ENCODE measurements around the gene UQCR10.

The UQCR10 gene

DNA sequence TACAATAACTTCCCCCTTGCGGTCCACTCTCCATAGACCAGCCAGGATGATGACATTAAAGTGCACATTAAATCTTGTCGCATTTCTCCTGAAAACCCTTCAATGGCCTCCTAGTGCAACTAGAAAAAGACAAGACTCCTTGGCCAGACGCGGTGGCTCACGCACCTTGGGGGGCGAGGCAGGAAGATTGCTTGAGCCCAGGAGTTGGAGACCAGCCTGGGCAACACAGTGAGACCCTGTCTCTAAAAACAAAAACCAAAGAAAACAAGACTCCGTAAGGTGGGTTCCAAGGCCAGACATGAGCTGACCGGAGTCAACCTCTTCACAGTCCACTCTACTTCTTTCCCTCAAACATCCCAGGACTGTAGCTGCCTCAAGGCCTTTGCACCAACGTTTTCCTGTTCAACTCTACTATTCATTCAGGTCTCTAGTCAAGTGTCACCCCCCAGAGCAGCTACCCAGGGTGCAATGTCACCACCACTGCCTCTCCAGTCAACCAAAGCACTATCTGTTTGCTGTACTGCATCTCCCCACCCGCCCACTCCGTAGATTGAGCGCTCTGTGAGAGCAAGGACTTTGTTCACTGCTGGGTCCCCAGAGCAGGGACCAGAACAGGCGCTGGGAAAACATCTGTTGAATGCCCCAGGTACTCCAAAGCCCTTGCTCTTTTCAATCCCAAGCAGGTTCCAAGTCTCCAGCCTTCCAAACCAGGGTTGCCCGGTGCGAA is 1.1 kb upstream of the UQCR10 start:
- DNase-seq (ENCODE audit: low spot score): no peak

DNA sequence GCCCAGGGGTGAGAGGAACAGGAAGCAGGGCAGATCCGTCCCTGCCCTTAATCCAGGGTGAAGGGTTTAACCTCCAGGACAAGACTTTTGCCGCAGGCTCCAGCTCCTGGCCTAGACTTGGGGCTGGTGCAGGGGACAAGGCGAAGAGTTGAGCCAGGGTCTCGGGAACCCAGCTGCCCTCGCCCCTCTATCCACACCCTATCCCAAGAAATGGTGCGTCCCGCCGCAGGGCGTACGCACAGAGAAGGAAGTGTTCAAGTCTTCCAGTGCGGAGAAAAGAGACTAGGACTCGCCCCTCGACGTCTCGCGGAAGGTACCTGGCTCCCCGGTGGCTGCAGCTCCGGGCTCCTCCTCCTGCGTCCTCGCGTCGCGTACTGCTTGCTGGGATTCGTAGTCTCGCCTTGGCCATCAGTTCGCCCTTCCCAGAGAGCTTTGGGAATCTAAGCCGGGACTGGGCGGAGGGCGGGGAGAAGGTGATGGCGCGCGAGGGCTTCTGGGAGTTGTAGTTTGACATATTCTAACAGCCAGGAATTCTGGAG is 468 bp upstream of the UQCR10 start, which contains the start of gene ZMAT5:
ZMAT5 (minus strand) TSS at position 376 of the 539 bp plus-strand sequence. CDS start 18,463 bp downstream, outside the sequence.
- peak; percentile 97 for DNase-seq (ENCODE audit: low spot score)

DNA sequence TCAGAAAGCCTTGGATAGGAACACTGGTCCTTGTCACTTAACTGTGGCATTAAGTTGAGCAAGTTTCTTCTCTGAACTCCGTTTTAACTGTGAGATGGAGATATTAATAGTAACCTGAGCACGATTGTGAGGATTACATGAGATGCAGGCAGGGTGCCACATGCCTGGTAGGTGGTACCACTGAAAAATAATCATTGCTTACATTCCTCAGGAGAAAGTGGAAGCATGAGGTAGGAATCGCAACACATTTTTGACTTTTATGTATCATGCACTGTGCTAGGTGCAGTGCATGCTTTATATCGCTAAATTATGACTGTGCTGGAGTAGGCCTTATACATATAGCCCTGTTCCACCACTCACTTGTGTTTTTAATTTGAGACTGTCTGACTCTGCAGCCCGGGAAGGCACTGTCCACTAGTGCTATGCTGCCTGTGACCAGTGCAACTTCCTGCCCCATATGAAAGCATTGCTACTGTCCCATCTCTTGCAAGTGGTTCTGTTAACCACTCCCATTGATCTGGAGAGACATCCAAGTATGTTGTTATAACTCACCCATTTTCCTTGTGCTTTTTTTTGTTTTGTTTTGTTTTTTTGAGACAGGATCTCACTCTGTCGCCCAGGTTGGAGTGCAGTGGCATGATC is 1.0 kb downstream of the UQCR10 start:
- no peak for DNase-seq (ENCODE audit: low spot score)

DNA sequence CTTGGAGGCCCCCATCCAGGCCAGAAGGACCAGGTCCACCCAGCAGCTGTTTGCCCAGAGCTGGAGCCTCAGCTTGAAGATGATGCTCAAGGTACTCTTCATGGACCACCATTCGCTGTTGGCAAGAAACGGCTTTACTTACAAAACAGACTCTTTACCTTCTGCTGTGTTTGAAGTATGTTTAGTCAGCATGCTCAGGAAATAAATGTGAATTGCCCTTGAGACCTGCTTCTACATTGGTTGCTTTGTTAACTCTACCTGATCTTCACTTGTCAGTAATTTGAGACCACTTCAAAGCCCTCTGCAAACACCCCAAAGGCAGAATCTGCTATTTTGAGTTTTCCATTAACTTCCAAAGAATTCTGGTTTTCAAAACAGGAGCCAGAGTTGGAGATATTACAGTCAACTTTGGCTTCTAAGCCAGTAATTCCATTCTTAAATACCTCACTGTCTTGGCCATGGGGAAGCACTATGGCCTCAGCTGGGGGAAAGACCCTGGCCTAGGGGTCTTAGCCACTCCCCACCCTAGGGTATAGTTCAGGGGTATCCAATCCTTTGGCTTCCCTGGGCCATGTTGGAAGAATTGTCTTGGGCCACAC is 2.7 kb downstream of the UQCR10 start:
- no peak for DNase-seq (ENCODE audit: low spot score)

DNA sequence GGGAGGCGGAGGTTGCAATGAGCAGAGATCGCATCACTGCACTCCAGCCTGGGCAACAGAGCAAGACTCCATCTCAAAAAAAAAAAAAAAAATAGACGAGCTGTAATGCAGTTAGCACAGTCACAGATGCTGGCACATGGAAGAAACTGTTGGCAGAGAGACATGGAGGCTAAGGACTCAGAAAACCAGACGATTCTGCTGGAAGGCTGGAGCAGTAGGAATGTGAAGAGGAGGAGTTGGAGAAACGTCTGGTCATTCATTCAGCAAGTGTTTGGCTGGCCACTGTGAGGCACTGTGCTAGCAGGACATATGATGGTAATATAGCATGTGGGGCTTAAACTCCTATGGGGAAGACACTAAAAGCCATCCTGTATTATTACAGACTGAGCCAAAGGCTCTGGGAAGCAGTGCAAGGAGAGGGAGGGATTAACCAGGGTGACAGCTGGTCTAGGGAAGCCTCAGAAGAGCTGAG is 5.0 kb downstream of the UQCR10 start:
- no peak for DNase-seq (ENCODE audit: low spot score)

DNA sequence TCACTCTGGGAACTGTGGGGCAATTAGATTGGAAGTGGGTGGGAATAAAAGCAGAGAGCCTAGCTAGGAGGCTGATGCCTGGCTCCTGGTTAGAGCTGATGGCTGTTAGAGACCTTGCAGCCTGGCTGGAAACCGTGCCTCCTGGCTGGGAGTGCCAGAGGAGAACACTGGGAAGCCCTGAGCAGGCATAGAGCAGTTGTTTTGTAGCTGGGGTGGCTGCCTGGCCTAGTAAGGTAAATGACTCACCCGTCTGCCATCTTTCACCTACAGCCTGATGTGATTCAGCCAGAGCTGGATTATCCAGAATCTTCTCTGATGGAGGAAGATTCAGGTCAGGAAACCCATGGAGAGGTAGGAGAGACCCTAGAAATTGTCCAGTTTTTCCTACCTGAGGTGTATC is 6.1 kb downstream of the UQCR10 start:
- no peak for DNase-seq (ENCODE audit: low spot score)

DNA sequence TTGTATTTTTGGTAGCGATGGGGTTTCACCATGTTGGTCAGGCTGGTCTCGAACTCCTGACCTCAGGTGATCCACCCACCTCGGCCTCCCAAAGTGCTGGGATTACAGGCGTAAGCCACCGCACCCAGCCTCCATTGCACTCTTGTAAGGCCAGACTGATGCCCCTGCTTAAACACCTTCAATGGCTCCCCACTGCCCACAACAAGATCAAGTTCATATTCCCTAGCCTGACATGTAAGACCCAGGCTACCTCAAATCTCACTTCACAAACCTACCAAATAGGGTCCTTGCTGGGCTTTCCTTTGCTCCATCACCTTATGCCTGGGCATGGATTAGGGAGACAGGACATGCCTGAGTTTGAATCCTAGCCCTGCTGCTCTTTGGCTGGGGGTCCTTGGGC is 13.1 kb downstream of the UQCR10 start:
- DNase-seq (ENCODE audit: low spot score): no peak

DNA sequence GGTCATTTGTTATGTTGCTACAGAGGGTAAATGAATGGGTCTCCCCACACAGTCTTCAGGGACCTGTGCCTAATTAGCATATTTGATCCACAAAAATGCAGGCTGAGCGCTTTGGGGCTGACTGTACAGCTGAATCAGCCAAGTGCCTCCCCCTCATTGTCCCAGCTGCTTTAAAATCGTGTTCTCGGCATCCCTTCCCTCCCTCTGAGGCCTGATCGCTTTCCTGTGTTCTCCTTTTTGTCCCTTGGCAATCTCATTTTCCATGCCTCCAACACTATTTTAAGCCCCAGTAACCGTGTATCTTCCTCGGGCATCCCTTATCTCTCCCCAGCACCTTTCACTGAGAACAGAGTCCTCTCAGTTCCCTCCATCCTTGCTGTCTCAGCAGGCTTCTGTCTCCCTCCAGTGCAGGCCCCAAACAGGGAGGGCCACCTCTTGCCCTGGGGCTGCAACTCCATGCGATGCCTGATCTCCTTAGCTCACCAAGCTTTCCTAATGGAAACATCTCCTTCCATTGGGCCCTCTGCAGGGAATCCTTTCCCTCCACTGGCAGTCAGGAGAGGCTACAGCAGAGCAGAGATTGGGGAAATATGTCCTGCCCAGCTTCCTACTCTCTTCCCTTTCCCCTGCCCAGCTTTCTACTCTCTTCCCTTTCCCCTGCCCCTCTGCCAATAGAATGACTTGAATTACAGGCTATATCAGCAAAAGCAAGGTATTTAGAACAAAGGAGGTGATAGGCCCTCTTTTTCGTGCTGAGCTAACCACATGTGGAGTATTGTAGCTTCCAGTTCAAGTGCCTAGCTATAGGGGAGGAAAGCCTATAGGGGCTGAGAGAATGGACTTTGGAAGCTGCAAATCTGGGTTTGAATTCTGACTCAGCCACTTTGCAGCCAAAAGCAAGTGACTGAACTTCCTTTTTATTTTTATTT is 13.8 kb downstream of the UQCR10 start:
- DNase-seq (ENCODE audit: low spot score): no peak

DNA sequence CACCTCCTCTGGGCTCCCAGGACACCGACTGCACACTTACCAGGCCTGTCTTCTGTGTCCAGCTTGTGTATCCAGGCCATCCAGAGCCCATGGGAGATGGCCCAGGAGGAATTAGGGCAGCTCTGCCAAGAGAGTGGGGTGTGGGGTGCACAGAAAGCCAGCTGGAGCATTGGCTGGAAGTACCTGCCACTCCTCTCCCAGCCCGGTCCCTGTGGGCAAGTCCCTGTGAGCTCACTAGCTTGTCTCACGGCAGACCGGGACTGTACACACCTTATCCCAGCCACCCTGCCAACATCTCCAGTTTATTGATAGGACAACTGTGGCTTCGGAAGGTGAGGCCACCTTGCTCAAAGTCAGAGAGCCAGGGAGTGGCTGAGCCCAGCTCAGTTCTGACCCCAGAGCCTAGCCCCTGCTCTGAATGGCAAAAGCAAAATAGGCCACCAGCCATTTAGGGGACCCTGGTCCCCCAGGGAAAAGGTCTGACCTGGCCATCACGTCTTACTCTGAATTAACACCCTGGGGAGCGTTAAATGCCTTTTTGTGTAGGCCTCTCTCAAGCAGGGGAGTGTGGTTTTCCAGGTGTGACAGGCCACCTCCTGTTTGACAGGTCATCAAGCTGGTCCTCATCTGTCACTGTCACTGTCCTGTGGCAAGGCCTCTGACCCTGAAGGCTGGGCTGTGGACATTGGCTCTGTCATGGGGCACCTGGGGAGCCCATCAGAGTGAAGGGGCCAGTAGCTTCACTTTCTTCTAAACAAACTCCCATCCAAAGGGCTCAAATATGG is 15.1 kb downstream of the UQCR10 start:
- DNase-seq (ENCODE audit: low spot score): no peak

DNA sequence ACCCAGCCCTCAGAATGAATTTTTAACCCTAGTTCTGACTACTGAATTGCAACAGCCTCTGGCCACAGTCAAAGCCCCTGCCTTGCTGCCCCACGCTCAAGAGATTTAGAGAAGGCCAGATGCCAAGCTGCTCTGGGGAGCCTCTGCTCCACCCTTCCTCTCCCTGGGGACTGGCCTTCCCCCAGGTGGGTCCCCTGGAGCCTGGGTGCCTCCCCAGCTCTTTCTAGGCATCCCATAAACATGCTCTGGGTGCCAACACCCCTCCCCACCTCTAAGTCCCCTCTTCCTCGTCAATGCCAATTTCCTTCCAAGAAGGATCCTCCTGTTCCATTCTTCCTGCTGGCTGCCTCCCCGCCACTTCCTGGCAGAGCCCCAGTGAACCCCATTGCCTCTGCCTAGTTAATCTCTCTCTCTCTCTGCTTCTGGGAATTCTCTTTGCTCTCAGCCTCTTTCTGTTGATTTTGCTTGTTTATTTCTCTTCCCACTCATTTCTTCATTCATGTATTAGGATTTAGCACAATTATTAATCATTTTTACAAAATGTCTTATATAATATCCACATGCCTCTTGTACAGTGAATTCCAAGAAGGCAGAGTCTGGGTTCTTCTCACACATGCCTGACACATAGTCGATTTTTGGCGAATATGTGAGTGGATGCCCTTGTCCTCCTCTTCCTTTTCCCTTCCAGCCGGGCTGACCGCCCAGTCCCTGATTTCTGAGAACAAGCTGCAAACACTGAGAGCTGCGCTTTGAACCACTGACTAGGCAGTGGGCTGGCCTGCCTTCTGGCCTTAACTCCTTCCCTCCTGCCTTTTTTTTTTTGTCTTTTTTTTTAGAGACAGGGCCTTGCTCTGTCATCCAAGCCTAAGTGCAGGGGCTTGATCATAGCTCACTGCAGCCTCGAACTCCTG is 17.5 kb downstream of the UQCR10 start:
- no peak for DNase-seq (ENCODE audit: low spot score)

DNA sequence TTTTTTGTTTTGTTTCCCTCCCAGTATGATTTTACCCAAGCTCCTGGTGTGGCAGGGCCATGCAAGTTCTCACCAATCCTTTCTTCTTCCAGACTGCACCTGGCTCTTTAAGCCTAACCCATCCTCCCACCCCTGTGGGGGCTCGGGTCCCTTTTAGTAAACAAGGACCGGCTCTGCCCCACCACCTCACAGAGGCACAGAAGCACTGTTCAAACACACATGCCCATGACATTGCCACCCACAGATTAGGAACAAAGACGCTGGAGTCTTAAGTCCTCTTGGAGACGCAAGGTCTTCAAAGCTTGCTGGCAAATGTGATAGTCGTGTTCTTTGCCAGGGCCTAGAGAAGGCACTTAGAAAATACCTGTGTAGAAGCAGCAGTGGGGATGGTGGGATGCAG is 18.9 kb downstream of the UQCR10 start:
- DNase-seq (ENCODE audit: low spot score): no peak

DNA sequence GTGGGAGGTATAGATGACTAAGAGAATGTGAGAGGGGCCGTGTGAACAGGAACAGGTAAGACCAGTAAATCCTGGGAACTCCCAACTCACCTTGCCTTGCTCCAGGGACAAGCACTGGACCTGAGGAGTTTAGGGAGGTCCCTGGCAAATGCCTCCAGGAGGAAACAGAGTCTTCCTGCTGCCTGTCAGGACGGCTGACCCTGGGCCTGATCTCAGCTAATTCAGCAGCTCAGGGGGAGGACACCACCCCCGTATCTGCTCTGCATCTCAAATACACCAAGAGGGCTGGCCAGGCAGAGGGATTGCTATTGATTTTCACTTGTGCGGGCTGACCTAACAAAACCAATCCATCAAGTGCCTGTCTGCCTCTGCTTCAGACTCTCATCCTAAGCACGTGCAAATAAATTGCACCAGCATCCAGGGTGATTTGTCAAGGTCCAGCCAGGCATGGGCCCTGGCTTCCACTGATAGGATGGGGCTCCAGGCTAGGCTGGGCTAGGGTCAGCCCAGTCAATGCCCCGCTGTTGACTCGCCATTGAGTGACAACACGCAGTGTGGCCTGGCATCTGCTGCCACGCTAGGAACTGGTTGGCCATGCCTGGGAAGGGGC is 20.3 kb downstream of the UQCR10 start:
- DNase-seq (ENCODE audit: low spot score): no peak

DNA sequence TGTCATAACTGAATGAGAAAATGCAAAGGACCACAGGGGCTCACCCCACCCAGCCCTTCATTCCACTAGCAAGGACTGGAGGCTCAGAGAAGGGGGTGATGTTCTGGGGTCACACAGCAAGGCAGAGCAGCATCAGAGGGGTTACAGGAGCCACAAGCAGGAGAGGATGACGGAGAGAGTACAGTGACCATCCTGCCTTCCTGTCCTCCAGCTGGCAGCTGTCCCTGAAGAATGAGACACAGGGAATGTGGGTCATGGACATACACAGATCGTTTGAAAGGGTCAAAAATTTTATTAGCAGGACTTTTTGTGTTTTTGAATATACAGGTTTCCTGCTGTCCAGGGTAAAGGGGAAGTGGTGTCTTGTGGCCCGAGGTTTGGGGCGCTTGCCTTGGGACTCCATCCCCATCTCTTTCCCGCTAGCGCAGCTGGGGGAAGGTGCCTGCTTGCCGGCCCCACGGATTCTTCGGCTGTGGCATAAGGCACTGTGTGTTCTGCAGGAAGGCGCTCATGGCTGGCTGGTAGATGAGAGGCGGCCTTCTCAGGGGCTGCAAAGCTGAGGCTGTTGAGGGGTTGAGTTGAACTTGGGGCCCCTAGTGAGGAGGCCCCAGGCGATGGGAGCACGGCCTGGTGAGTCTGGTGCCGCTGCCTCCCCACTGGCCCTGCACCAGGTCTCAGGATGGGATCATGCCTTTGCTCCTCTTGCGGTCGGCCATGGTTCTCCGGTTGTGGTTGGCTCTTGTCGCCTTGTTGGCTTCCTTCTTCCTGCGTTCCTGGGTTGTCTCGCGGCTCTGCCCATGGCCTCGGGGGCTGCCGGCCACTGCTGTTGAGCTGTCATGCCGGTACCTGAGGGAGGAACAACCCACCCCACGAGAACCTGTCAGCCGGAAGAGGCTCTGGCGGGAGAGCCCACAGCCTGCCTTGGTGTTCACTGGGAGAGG is 21.4 kb downstream of the UQCR10 start:
- no peak for DNase-seq (ENCODE audit: low spot score)

DNA sequence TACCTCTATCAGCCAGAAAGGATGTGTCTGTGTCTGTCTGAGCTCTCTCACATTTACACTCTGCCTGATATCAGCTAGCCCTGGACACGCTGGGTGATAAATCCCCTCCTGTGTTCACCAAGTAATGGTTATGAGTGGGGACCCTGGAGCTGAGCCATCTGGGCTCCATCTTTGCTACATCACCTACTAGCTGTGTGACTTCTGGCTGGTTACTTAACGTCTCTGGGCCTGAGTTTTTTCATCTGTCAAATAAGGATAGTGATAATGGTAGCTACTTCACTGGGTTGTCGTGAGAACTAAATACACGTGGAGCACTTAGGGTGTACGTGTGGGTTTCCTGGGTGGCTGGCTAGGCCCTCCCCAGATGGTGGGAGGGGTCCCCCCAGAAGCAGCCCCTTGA is 22.9 kb downstream of the UQCR10 start:
- no peak for DNase-seq (ENCODE audit: low spot score)

DNA sequence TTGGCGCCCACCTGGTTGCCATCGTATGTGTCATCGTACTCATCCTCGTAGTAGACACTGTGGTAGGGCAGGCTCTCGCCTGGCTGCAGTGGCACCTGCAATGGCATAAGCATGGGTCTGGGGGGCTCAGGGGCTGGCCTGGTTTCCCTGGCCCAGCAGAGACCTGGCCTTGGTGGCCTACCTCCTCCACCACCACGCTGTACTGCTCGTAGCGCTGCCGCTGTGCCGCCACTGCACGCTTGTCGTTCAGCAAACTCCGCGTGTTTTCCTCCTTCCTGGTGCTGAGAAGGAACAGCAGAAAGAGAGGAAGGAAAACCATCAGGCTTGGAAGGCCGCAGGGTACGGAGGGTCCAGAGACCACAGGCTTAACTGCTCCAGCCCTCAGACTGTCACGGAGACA is 26.2 kb downstream of the UQCR10 start:
- no peak for DNase-seq (ENCODE audit: low spot score)

DNA sequence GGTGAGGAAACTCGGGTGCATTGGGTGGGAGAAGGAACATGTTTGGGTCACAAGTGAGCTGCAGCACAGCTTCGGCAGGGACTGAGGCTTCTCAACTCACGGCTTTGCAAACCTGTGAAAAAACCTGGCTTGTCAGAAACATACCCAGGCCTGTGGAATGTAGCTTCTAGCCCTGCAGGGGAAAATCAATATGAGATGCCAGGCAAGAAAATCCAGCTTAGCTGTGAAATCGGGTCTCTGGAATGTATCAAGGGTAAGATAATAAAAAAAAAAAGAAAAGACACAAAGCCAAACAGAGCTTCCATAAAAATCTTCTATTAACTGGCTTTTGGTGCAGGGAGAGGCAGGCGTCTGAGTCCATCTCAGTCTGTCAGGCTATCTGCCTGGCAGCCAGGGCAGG is 28.5 kb downstream of the UQCR10 start:
- no peak for DNase-seq (ENCODE audit: low spot score)

DNA sequence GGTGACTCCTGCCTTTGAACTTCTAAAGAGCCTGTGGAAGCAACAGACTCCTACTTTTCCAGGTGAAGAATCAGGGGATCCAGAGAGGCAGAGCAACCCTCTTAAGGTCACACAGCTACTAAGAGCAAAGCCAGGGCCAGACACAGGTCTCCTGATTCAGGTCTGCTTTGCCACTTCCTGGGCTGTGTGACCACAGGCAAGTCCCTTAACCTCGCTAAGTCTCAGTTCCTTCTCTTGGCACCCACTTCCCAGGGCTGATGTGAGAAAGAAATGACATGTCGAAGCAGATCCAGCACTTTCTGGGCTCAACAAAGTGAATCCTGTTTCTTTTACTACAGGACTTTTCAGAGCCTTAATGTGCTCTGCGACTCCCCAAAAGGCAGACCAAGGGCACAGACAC is 30.2 kb downstream of the UQCR10 start:
- no peak for DNase-seq (ENCODE audit: low spot score)

DNA sequence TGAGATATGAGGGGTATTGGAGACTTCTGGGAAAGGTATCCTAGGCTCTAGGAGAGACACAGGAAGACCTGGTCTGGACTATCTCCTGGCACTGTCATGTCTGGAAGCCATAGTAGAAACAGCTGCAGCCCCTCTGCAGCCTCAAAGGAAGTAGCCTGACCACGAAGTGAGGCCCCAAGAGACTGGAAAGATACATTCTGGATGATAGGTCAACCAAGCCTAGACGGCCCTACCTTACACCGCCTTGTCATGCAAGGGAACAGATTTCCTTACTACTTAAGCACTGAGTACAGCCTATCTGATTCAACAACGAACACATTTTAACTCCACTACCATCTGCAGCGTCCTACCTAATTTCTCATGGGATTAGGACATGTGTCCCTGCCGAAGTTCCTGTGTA is 31.1 kb downstream of the UQCR10 start:
- DNase-seq (ENCODE audit: low spot score): no peak
